Thyroid gland (tissue), 4 donors: Measurements from ENCODE around the gene MSH5.

ENCODE experiments used
- POLR2A ChIP-seq, 2 donors: fragments of 450-650 bp; IDR thresholded peaks; one replicate each; pipeline ENCODE4 v1.6.1; 2017; ENCODE audit warnings: antibody characterized with exemption in 2 of 2, mild to moderate bottlenecking in 2 of 2, moderate library complexity in 1 of 2
- TF ChIP-seq, protein P1 (sequence below), 6 experiments: fragments of 200-600 bp in 3 of 6; fragments of 450-650 bp in 3 of 6; sonication (generic) in 3 of 6; IDR thresholded peaks; one replicate each; pipeline ENCODE4 v1.5.1; 2016 to 2019; ENCODE audit warnings: antibody characterized with exemption in 6 of 6, mild to moderate bottlenecking in 2 of 6, inconsistent platforms in 1 of 6, moderate library complexity in 1 of 6

DNA sequence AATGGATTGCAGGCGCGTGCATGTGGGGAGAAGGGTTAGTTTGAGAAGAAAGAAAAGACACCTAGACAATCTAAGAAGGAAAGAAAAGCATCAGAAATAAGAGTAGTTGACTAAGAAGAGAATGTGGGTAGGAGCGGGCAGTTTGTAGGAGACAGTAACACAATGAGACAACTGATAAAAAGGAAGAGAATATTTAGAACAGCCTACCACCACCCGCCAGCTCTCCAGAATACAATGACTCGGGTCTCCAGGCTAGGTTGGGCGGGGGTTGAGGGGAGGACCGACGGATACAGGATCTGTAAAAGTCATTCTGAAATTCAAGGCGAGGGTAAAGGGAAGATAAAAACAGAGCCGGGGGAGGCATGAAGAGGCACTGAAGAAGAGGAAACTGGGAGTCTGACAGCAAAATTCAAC lies 37.4 kb upstream of the MSH5 start:
- TF ChIP-seq, protein P1, sequence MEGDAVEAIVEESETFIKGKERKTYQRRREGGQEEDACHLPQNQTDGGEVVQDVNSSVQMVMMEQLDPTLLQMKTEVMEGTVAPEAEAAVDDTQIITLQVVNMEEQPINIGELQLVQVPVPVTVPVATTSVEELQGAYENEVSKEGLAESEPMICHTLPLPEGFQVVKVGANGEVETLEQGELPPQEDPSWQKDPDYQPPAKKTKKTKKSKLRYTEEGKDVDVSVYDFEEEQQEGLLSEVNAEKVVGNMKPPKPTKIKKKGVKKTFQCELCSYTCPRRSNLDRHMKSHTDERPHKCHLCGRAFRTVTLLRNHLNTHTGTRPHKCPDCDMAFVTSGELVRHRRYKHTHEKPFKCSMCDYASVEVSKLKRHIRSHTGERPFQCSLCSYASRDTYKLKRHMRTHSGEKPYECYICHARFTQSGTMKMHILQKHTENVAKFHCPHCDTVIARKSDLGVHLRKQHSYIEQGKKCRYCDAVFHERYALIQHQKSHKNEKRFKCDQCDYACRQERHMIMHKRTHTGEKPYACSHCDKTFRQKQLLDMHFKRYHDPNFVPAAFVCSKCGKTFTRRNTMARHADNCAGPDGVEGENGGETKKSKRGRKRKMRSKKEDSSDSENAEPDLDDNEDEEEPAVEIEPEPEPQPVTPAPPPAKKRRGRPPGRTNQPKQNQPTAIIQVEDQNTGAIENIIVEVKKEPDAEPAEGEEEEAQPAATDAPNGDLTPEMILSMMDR (IDR thresholded peaks at IDR 0.05): no peak
- TF ChIP-seq POLR2A (IDR thresholded peaks at IDR 0.05): no peak
